ENCODE measurements around the gene MAP2K2.

The MAP2K2 gene

DNA sequence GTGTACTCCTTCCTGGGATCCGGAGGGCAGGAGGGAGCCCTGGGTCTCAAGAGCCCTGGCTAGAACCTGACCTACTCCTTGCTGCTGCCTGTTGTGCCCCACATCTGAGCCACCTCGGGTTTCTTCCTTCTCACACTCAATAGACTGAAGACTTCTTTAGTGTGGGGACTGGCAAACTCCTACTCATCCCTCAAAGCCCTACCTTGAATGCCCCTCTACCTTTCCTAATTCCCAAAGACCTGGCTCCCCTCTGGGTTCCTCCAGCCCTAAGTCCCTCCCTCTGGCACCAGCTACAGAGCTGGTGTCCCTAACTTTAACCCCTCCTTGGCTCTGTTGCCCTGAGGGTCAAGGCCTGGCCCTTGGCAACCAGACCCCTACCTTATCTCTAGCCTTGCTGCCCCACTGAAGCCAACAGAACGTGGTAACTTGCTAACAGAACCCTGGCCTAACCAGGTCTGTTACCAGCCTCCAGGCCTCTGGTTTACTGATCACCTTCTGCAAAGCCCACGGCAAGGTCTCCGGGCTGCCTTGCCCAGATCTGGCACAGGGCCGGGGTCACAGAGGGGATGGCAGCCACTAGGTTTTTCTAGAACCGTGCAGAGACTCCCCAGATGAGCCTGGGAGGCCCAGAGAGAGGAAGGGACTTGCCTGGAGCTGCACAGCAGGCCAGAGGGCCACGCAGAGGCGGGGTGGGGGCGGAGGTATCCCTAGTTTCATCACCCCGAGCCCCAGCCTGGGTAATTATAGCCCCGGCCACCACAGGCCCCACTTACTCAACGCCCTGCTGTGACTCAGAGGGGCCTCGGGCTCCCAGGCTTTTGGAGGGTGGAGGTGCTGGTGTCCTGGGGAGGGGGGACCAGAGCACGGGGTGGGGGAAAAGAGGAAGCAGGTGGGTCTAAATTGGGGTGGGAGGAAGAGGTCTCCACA, 72.5 kb downstream of the MAP2K2 start:
- TF ChIP-seq NFIC (IDR thresholded peaks at IDR 0.05) (no peak), TAF1 (IDR thresholded peaks at IDR 0.05; ENCODE audit: low read depth) (no peak), TCF12 (IDR thresholded peaks at IDR 0.05; ENCODE audit: low read depth) (no peak), CEBPB (IDR thresholded peaks at IDR 0.05) (no peak), FOXM1 (IDR thresholded peaks at IDR 0.05; ENCODE audit: borderline replicate concordance, low read depth) (no peak), RAD21 (IDR thresholded peaks at IDR 0.05; ENCODE audit: low read depth) (no peak), TEAD4 (IDR thresholded peaks at IDR 0.05) (no peak), CREB1 (IDR thresholded peaks at IDR 0.05; ENCODE audit: low read depth) (no peak), EP300 (IDR thresholded peaks at IDR 0.05; ENCODE audit: borderline replicate concordance) (no peak)
- TF ChIP-seq, protein P1, sequence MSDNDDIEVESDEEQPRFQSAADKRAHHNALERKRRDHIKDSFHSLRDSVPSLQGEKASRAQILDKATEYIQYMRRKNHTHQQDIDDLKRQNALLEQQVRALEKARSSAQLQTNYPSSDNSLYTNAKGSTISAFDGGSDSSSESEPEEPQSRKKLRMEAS (IDR thresholded peaks at IDR 0.05): no peak
- TF ChIP-seq, protein P2, sequence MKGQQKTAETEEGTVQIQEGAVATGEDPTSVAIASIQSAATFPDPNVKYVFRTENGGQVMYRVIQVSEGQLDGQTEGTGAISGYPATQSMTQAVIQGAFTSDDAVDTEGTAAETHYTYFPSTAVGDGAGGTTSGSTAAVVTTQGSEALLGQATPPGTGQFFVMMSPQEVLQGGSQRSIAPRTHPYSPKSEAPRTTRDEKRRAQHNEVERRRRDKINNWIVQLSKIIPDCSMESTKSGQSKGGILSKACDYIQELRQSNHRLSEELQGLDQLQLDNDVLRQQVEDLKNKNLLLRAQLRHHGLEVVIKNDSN (IDR thresholded peaks at IDR 0.05): no peak
- TF ChIP-seq, protein P3, sequence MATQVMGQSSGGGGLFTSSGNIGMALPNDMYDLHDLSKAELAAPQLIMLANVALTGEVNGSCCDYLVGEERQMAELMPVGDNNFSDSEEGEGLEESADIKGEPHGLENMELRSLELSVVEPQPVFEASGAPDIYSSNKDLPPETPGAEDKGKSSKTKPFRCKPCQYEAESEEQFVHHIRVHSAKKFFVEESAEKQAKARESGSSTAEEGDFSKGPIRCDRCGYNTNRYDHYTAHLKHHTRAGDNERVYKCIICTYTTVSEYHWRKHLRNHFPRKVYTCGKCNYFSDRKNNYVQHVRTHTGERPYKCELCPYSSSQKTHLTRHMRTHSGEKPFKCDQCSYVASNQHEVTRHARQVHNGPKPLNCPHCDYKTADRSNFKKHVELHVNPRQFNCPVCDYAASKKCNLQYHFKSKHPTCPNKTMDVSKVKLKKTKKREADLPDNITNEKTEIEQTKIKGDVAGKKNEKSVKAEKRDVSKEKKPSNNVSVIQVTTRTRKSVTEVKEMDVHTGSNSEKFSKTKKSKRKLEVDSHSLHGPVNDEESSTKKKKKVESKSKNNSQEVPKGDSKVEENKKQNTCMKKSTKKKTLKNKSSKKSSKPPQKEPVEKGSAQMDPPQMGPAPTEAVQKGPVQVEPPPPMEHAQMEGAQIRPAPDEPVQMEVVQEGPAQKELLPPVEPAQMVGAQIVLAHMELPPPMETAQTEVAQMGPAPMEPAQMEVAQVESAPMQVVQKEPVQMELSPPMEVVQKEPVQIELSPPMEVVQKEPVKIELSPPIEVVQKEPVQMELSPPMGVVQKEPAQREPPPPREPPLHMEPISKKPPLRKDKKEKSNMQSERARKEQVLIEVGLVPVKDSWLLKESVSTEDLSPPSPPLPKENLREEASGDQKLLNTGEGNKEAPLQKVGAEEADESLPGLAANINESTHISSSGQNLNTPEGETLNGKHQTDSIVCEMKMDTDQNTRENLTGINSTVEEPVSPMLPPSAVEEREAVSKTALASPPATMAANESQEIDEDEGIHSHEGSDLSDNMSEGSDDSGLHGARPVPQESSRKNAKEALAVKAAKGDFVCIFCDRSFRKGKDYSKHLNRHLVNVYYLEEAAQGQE (IDR thresholded peaks at IDR 0.05; ENCODE audit: low read depth): no peak

DNA sequence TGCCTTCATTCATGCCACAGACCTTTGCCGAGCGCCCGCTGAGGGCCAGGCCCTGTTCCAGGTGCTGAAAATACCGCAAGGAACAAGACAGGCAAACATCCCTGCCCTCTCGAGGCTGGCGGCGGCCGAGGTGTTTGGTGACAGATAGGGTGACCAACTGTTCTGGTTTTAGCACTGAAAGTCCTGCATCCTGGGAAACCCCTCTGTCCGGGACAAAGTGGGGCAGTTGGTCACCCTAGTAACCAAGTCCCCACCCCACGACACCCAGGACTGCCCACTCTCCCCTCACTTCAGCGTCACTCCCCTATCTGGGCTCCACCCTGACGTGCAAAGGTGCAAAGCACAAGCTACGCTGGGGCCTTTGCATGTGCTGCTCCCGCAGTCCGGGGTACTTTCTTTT, 74.5 kb downstream of the MAP2K2 start:
- TF ChIP-seq, protein P3 (IDR thresholded peaks at IDR 0.05; ENCODE audit: low read depth): peak; percentile 70
- no peak for TF ChIP-seq TCF12 (IDR thresholded peaks at IDR 0.05; ENCODE audit: low read depth)
- TF ChIP-seq, protein P1 (IDR thresholded peaks at IDR 0.05): no peak

DNA sequence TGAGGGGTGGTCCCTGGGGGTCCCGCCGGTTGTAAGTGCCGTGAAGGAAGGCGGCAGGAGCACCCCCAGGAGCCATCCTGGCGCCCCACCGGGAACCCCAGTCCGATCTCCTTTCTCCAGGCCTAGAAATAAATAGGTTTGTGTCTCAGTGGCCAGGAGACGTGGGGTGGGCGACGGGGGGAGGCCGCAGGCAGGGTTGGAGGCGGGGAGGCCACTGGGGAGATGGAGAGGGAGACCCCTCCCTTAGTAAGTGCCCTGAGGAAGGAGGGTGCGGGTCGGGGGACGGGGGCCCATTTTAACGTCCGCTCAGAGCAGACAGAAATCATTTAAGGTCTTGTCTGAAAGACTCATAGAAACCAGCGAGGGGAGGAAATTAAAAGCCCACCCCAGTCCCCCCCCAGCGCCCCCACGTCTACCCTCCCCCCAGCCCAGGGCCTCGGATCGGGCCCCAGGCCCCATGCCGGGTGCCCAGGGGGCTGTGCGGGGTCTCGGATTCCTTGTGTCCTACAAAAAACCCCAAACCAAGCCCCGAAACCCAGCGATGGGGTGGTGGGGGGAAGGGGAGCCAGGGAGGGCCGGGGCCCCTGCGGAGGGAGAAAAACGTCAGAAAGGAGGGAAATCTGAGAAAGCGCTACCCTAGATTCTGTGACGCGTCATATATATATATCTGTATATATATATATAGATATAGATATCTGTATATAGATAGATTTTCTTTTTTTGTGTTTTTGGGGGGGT, 76.8 kb downstream of the MAP2K2 start:
- TF ChIP-seq TAF1 (IDR thresholded peaks at IDR 0.05; ENCODE audit: low read depth): no peak
- TF ChIP-seq ZBTB7A (IDR thresholded peaks at IDR 0.05; ENCODE audit: low read depth): 0 out of 2 replicates have a peak, but pooled peaks have one; percentile 11
- TF ChIP-seq EP300 (IDR thresholded peaks at IDR 0.05; ENCODE audit: borderline replicate concordance): no peak

DNA sequence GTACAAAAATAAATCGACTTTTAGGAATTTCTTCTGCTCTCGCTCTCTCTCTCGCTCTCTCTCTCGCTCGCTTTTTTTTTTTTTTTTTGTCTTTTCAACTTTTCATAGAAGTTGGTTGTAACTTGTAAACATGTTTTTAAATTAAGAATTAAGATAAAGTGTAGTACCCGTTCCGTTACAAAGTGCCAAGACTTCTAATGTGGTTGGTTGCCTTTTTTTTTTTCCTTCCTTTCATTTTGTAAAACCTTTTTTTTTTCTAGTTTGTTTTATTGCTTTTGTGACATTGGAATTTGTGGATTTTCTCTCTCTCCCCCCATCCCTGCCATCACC, 77.6 kb downstream of the MAP2K2 start:
- no peak for TF ChIP-seq FOXM1 (IDR thresholded peaks at IDR 0.05; ENCODE audit: borderline replicate concordance, low read depth)
- TF ChIP-seq NFIC (IDR thresholded peaks at IDR 0.05): no peak
- TF ChIP-seq TCF12 (IDR thresholded peaks at IDR 0.05; ENCODE audit: low read depth): no peak

DNA sequence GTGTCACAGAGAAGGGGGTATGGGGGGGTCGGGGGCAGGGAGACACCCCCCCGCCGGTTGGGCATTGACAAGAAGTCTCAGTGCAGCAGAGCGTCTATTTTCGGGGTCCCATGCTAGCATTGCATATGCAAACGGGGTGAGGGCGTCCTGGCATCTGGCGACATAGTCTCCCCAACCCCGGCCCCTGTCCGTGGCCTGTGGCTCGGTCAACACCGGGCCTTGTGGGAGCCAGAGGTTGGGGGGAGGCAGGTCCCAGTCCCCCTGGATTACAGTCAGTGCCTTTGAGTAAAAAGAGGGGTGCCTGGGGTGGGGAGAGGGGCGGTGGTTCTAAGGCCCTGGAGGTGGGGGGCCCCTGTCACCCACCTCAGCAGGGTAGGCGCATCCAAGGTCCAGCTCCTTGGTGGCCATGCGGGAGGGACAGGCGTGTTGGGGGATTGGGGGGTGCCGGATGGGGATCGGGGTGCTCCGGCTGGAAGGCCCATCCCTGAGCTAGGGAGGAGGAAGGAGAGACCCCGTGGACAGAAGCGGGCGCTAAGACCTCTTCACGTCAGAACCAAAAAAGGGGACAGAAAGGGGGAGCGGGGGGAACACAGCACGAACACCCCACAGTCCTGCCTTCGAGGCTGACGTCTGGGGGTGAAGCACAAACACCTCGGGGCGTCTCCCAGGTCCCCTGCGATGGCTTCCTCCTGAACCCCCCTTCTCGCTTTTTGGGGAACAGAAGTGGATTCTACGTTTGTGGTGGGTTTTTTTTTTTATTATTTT, 78.1 kb downstream of the MAP2K2 start:
- TF ChIP-seq, protein P2 (IDR thresholded peaks at IDR 0.05): no peak
- TF ChIP-seq ZBTB7A (IDR thresholded peaks at IDR 0.05; ENCODE audit: low read depth): no peak
- TF ChIP-seq FOXM1 (IDR thresholded peaks at IDR 0.05; ENCODE audit: borderline replicate concordance, low read depth): no peak
- no peak for TF ChIP-seq CEBPB (IDR thresholded peaks at IDR 0.05)
- no peak for TF ChIP-seq TAF1 (IDR thresholded peaks at IDR 0.05; ENCODE audit: low read depth)
- no peak for TF ChIP-seq RAD21 (IDR thresholded peaks at IDR 0.05; ENCODE audit: low read depth)
- TF ChIP-seq TEAD4 (IDR thresholded peaks at IDR 0.05): no peak
- no peak for TF ChIP-seq CREB1 (IDR thresholded peaks at IDR 0.05; ENCODE audit: low read depth)
- TF ChIP-seq, protein P3 (IDR thresholded peaks at IDR 0.05; ENCODE audit: low read depth): no peak
- no peak for TF ChIP-seq EGR1 (IDR thresholded peaks at IDR 0.05)
- TF ChIP-seq, protein P1 (IDR thresholded peaks at IDR 0.05): no peak
- no peak for TF ChIP-seq TCF12 (IDR thresholded peaks at IDR 0.05; ENCODE audit: low read depth)
- TF ChIP-seq NFIC (IDR thresholded peaks at IDR 0.05): no peak
- no peak for TF ChIP-seq EP300 (IDR thresholded peaks at IDR 0.05; ENCODE audit: borderline replicate concordance)
- TF ChIP-seq YY1 (IDR thresholded peaks at IDR 0.05; ENCODE audit: low read depth): no peak

Measured in Ishikawa (cell line).